Neuronal stem cell (in vitro differentiated cells): Measurements from ENCODE around the gene GIPC1.

Experiments
- DNase-seq: peaks from one replicate; pipeline ENCODE4 v3.0.0-alpha.2; 2013; ENCODE audit warnings: low spot score
- H2AFZ ChIP-seq: one replicate; pipeline ENCODE4 v1.6.1; 2013; ENCODE audit warnings: mild to moderate bottlenecking, low read length, inconsistent platforms
- H2AK5ac ChIP-seq: 2 replicates; pipeline ENCODE4 v1.6.1; 2013; ENCODE audit warnings: low read depth, mild to moderate bottlenecking, inconsistent platforms, low read length, moderate library complexity, mixed read lengths
- H2BK120ac ChIP-seq: 2 replicates; pipeline ENCODE4 v1.6.1; 2013; ENCODE audit warnings: low read depth, mild to moderate bottlenecking, inconsistent platforms, low read length, moderate library complexity, mixed read lengths
- H2BK12ac ChIP-seq: one replicate; pipeline ENCODE4 v1.6.1; 2013; ENCODE audit warnings: low read length, inconsistent platforms
- H2BK15ac ChIP-seq: 2 replicates; pipeline ENCODE4 v1.6.1; 2013; ENCODE audit warnings: mild to moderate bottlenecking, low read length, inconsistent platforms, mixed read lengths
- H2BK5ac ChIP-seq: one replicate; pipeline ENCODE4 v1.6.1; 2013; ENCODE audit warnings: inconsistent platforms, mild to moderate bottlenecking, low read length, moderate library complexity
- H3K14ac ChIP-seq: one replicate; pipeline ENCODE4 v1.6.1; 2013; ENCODE audit warnings: low read length, inconsistent platforms
- H3K18ac ChIP-seq: 2 replicates; pipeline ENCODE4 v1.6.1; 2013; ENCODE audit warnings: low read length, inconsistent platforms
- H3K23ac ChIP-seq: 2 replicates; pipeline ENCODE4 v1.6.1; 2013; ENCODE audit warnings: low read depth, mild to moderate bottlenecking, mixed read lengths, low read length, inconsistent platforms; ENCODE audit not compliant: poor library complexity
- H3K27ac ChIP-seq: replicated peaks from 3 replicates; pipeline ENCODE4 v1.5.1; 2013; ENCODE audit warnings: low read length, inconsistent platforms
- H3K27me3 ChIP-seq, 3 experiments: 2 replicates each; pipeline ENCODE4 v1.6.1; 2013; ENCODE audit warnings: low read length in 3 of 3, mild to moderate bottlenecking in 2 of 3, inconsistent platforms in 1 of 3, low read depth in 1 of 3, mixed read lengths in 1 of 3, moderate library complexity in 1 of 3; ENCODE audit not compliant: control insufficient read depth in 3 of 3, insufficient read depth in 3 of 3
- H3K36me3 ChIP-seq, 2 donors: replicated peaks in 1 of 2; 2 replicates each; pipeline ENCODE4 v1.6.1; 2013; ENCODE audit warnings: low read length in 2 of 2; ENCODE audit not compliant: control insufficient read depth in 2 of 2, insufficient read depth in 2 of 2
- H3K4ac ChIP-seq: 2 replicates; pipeline ENCODE4 v1.6.1; 2013; ENCODE audit warnings: inconsistent platforms, mild to moderate bottlenecking, low read length, moderate library complexity
- H3K4me1 ChIP-seq, 2 donors: 1 replicate in 1 of 2; 2 replicates in 1 of 2; pipeline ENCODE4 v1.6.1; 2013; ENCODE audit warnings: low read length in 2 of 2, low read depth in 1 of 2; ENCODE audit not compliant: control insufficient read depth in 2 of 2, insufficient read depth in 1 of 2
- H3K4me2 ChIP-seq: one replicate; pipeline ENCODE4 v1.6.1; 2013; ENCODE audit warnings: mild to moderate bottlenecking, low read length, inconsistent platforms; ENCODE audit not compliant: insufficient read depth, poor library complexity, severe bottlenecking
- H3K4me3 ChIP-seq, 2 donors: 2 replicates each; pipeline ENCODE4 v1.5.1; 2013; ENCODE audit warnings: low read length in 2 of 2, mild to moderate bottlenecking in 2 of 2, inconsistent platforms in 1 of 2, moderate library complexity in 1 of 2
- H3K79me1 ChIP-seq: one replicate; pipeline ENCODE4 v1.6.1; 2013; ENCODE audit warnings: low read depth, mild to moderate bottlenecking, inconsistent platforms, low read length, moderate library complexity
- H3K9ac ChIP-seq: one replicate; pipeline ENCODE4 v1.6.1; 2013; ENCODE audit warnings: mild to moderate bottlenecking, low read depth, low read length, inconsistent platforms; ENCODE audit not compliant: poor library complexity
- H3K9me3 ChIP-seq, 2 donors: replicated peaks in 1 of 2; 2 replicates each; pipeline versions ENCODE3 to v1.6.1; 2013; ENCODE audit warnings: low read length in 2 of 2, mild to moderate bottlenecking in 2 of 2, inconsistent platforms in 1 of 2, low read depth in 1 of 2, mixed read lengths in 1 of 2, moderate library complexity in 1 of 2; ENCODE audit not compliant: control insufficient read depth in 2 of 2, insufficient read depth in 1 of 2
- H4K8ac ChIP-seq: one replicate; pipeline ENCODE4 v1.6.1; 2013; ENCODE audit warnings: low read depth, mild to moderate bottlenecking, inconsistent platforms, low read length, moderate library complexity
- H4K91ac ChIP-seq: one replicate; pipeline ENCODE4 v1.6.1; 2013; ENCODE audit warnings: low read length, low read depth, mild to moderate bottlenecking, inconsistent platforms; ENCODE audit not compliant: poor library complexity
- whole genome bisulfite sequencing, 2 donors: extraction: QIAGEN DNeasy Blood & Tissue Kit; methylation state at CpG; one replicate each; pipeline ENCODE4 v1.1.7; 2013; ENCODE audit warnings: missing lambda C conversion rate in 2 of 2, mixed read lengths in 1 of 2; ENCODE audit not compliant: insufficient read length in 2 of 2, insufficient replicate concordance in 1 of 2; ENCODE audit errors: extremely low coverage in 2 of 2; 5-methylcytosine and 5-hydroxymethylcytosine counted together

GIPC1 gene

DNA sequence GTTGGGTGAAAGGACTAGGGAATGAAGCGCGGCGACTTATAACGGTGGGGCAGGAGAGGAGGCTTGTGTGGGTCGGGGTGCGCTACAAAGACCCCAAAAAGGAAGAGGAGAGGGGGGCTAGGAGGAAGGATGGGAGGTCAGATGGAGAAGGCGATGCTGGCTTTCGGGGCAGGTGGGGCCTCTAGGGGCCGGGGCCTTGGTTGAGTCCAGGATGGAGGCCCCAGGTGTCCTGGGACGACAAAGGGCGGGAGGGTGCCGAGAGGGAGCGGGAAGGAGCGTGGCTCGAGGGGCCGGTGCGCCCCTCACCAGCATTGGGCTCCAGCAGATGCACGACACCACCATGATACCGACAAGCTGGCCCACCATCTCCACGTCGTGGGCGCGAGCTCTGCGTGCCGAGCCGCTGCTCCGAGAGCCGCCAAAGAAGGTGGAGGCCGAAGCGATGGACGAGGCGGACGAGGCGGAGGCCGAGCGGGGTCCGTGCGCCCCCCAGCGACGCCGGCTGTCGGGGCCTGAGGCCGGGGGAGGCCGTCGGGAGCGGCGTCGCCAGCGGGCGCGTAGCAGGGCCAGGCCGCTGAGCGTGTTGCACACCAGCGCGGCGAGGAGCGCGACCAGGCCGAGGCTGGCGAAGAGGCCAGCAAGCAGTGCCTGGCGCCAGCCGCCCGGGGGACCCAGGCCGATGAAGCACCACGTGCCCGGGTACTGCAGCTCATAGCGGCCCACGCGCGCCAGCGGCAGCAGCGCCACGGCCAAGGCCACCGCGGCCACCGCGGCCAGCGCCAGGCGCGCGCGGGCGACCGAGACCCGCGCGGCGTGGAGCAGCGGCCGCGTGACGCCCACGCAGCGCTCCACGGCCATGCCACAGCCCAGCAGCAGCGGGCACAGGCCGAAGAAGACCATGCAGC is 22.6 kb downstream of the GIPC1 start:
- Histone ChIP-seq H3K4me2 (peak overlapping the region; percentile 83), H3K23ac (peak overlapping the region; percentile 73), H3K79me1 (no peaks in the 10 kb centered on the region), H3K4ac (peak overlapping the region; percentile 37), H3K18ac (peak overlapping the region; percentile 99), H4K8ac (peak overlapping the region; percentile 65), H2BK15ac (peak overlapping the region; percentile 49), H2BK120ac (no peak overlapping the region), H2BK5ac (peak overlapping the region; percentile 96), H3K9ac (no peak overlapping the region), H3K4me1 (peaks cover 2 to 18% of the 10 kb centered on the region in 2 donors), H3K27ac (no peak overlapping the region), H3K27me3 (peaks cover 0 to 6% (median 0%) of the 10 kb centered on the region in 3 experiments), H3K14ac (peak overlapping the region; percentile 38), H2BK12ac (peak overlapping the region; percentile 90), H4K91ac (no peak overlapping the region), H2AFZ (no peak overlapping the region), H2AK5ac (peak overlapping the region; percentile 99), H3K9me3 (no peaks in the 10 kb centered on the region), H3K4me3 (no peak overlapping the region), H3K36me3 (peaks cover 25 to 35% of the 10 kb centered on the region in 2 donors)
- DNase-seq: no peak
- WGBS, 2 donors: no CpG with 5 or more reads among the region's 97 CpGs

DNA sequence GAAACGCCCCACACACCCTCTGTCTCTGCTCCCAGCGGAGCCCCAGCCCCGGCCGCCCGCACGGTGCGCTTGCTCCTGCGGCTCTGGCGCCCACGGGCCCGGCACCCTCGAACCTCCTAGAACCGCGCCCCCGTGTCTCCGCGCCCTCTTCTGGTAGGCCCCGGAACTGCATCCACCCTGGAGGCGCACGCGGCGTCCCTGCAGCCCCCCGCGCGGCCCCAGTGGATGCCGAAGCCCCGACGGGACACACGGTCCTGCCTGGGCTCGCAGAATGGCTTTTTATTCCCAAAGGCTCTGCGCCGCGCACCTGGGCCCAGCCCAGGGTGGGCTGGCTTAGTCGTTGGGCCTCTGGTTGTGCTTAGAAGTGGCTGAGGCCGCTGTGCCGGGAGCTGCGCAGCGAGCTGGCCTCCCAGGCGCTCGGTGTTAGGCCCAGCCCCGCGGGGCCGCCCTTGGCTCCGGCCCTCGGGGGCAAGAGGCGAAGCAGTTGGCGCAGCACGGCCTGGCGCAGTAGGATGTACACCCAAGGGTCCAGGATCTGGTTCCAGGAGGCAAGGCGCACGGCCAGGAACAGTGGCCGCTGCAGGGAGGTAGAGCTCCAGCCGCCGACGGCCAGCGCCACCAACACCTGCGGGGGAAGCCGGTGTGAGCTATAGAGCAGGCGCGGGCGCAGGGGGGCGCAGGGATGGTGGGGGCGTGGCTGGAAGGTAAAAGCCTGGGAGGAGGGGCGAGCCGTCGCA is 23.6 kb downstream of the GIPC1 start:
- H2AFZ ChIP-seq: peak overlapping the region; percentile 76
- peak overlapping the region; percentile 81 for H3K9ac ChIP-seq
- WGBS, 2 donors: no CpG with 5 or more reads among the region's 66 CpGs
- peak overlapping the region; percentile 43 for H4K8ac ChIP-seq
- H3K4me2 ChIP-seq: peak overlapping the region; percentile 83
- H3K14ac ChIP-seq: peak overlapping the region; percentile 38
- peak overlapping the region; percentile 72 for H4K91ac ChIP-seq
- H3K27ac ChIP-seq: no peak overlapping the region
- H3K4me1 ChIP-seq: peaks cover 2 to 18% of the 10 kb centered on the region in 2 donors
- peaks cover 0 to 6% (median 0%) of the 10 kb centered on the region in 3 experiments for H3K27me3 ChIP-seq
- no peak overlapping the region for H2BK12ac ChIP-seq
- peak overlapping the region; percentile 95 for H3K23ac ChIP-seq
- H3K9me3 ChIP-seq: no peaks in the 10 kb centered on the region
- peak overlapping the region in 1 of 2 donors; percentile 58 for H3K4me3 ChIP-seq
- peak overlapping the region; percentile 23 for H3K4ac ChIP-seq
- DNase-seq: peak; percentile 74
- peaks cover 21 to 35% of the 10 kb centered on the region in 2 donors for H3K36me3 ChIP-seq
- H3K18ac ChIP-seq: peak overlapping the region; percentile 99
- peak overlapping the region; percentile 96 for H2BK5ac ChIP-seq
- no peak overlapping the region for H2BK120ac ChIP-seq
- H3K79me1 ChIP-seq: no peaks in the 10 kb centered on the region
- peak overlapping the region; percentile 98 for H2BK15ac ChIP-seq
- H2AK5ac ChIP-seq: peak overlapping the region; percentile 99

DNA sequence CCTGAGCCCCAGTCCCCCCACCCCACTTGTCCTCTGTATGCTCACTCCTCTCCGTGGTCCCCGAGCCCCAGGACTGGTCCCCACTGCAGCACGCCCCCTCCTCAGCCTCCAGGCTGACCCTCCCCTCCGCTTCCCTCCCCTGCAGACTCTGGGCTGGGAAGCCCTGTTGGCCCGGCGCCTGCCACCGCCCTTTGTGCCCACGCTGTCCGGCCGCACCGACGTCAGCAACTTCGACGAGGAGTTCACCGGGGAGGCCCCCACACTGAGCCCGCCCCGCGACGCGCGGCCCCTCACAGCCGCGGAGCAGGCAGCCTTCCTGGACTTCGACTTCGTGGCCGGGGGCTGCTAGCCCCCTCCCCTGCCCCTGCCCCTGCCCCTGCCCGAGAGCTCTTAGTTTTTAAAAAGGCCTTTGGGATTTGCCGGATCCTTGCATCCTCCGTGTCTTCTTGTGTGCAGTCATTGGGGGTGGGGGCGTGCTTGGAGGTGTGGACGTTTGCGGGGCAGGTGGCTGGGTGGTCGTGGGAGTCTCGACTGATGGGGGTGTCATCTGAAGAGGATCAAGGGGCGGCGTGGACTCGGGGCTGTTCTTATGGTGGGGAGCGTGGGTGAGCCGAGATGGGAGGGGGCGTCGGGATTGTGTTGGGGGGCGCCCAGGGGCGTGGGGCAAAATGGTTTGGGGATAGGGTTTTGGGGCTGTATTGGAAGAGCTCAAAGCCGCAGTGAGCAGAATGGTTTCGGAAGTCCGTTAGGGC is 24.3 kb downstream of the GIPC1 start:
- WGBS, 2 donors: no CpG with 5 or more reads among the region's 46 CpGs
- no peak overlapping the region for H4K8ac ChIP-seq
- H2AK5ac ChIP-seq: peak overlapping the region; percentile 81

More for the DNA sequence above, 24.3 kb downstream of the GIPC1 start:
- H2BK12ac ChIP-seq: no peak overlapping the region
- no peak overlapping the region for H2BK120ac ChIP-seq
- peak overlapping the region; percentile 29 for H2AFZ ChIP-seq
- H4K91ac ChIP-seq: no peak overlapping the region
- peak overlapping the region; percentile 95 for H3K23ac ChIP-seq
- DNase-seq: no peak
- H3K36me3 ChIP-seq: peaks cover 21 to 38% of the 10 kb centered on the region in 2 donors
- H2BK15ac ChIP-seq: no peak overlapping the region
- H3K79me1 ChIP-seq: no peaks in the 10 kb centered on the region
- no peak overlapping the region for H3K9ac ChIP-seq
- no peaks in the 10 kb centered on the region for H3K9me3 ChIP-seq
- H3K14ac ChIP-seq: no peak overlapping the region
- H3K4me3 ChIP-seq: no peak overlapping the region
- no peak overlapping the region for H3K4me2 ChIP-seq
- H2BK5ac ChIP-seq: no peak overlapping the region
- H3K4ac ChIP-seq: no peak overlapping the region
- H3K18ac ChIP-seq: peak overlapping the region; percentile 99
- peaks cover 0 to 6% (median 0%) of the 10 kb centered on the region in 3 experiments for H3K27me3 ChIP-seq
- no peak overlapping the region for H3K27ac ChIP-seq
- peaks cover 2 to 18% of the 10 kb centered on the region in 2 donors for H3K4me1 ChIP-seq
